ENCODE data around the gene PCNX2. TPM values are rescaled to one million over a fixed set of nuclear protein-coding genes. Genes with fewer than 3 reads are reported as not detected.

Gene PCNX2
- total RNA-seq, 1 experiment from 2014 or later: 50.8 TPM

GRCh38 chr1:233190987-233191386, 104.5 kb downstream of the PCNX2 start:
- Mint-ChIP-seq H3K4me1 (no peaks in the 10 kb centered on the region), H3K9me3 (peaks cover 13% of the 10 kb centered on the region), H3K27me3 (ENCODE audit: low read depth) (no peaks in the 10 kb centered on the region), H3K36me3 (peaks cover 59% of the 10 kb centered on the region), H3K27ac (no peak overlapping the region), H3K4me3 (no peak overlapping the region)
- DNase-seq (ENCODE audit: low spot score) (no peak), ATAC-seq (no peak)
- ChIA-PET CTCF (no interaction called here), POLR2A (no interaction called here)
- no peak for TF ChIP-seq IRF2 (CRISPR knock-in tag; IDR thresholded peaks at IDR 0.05; ENCODE audit: borderline replicate concordance, low read depth)

- ChIA-PET CTCF (no interaction called here), POLR2A (no interaction called here)
- H3K9me3 Mint-ChIP-seq: peaks cover 5% of the 10 kb centered on the region; the same call in 1 of the 2 replicates
- no peak for TF ChIP-seq TP53 (CRISPR knock-in tag; IDR thresholded peaks at IDR 0.05)
- no peak for TF ChIP-seq KAT7 (CRISPR knock-in tag; IDR thresholded peaks at IDR 0.05; ENCODE audit: borderline replicate concordance)
- no peak for TF ChIP-seq ZNF512 (CRISPR knock-in tag; IDR thresholded peaks at IDR 0.05; ENCODE audit: borderline replicate concordance)
- TF ChIP-seq ATF2 (CRISPR knock-in tag; IDR thresholded peaks at IDR 0.05; ENCODE audit: borderline replicate concordance, low read depth): no peak
- TF ChIP-seq NFATC4 (CRISPR knock-in tag; IDR thresholded peaks at IDR 0.05): no peak
- no peak for TF ChIP-seq FOXK1 (CRISPR knock-in tag; IDR thresholded peaks at IDR 0.05)
- TF ChIP-seq ZNF232 (CRISPR knock-in tag; IDR thresholded peaks at IDR 0.05): no peak
- TF ChIP-seq SOX15 (CRISPR knock-in tag; IDR thresholded peaks at IDR 0.05): no peak
- no peak overlapping the region for H3K27ac Mint-ChIP-seq
- H3K4me3 Mint-ChIP-seq: no peak overlapping the region
- DNase-seq (ENCODE audit: low spot score) (no peak), ATAC-seq (no peak)
- peaks cover 48% of the 10 kb centered on the region for H3K36me3 Mint-ChIP-seq
- no peaks in the 10 kb centered on the region for H3K27me3 Mint-ChIP-seq (ENCODE audit: low read depth)
- 0 out of 2 replicates have a peak, but pooled peaks cover 1% of the 10 kb centered on the region for H3K4me1 Mint-ChIP-seq
These were observed 106.0 kb downstream of the PCNX2 start for GRCh38 chr1:233189526-233189925.

GRCh38 chr1:233188061-233188460, 107.5 kb downstream of the PCNX2 start:
- CTCF ChIA-PET: no interaction called here
- DNase-seq (ENCODE audit: low spot score) (no peak), ATAC-seq (peak; percentile 79)
- Mint-ChIP-seq H3K36me3 (peaks cover 48% of the 10 kb centered on the region), H3K4me1 (peaks cover 14% of the 10 kb centered on the region), H3K27me3 (ENCODE audit: low read depth) (no peaks in the 10 kb centered on the region), H3K9me3 (no peaks in the 10 kb centered on the region), H3K27ac (peak overlapping the region; percentile 67; the same call in 1 of the 2 replicates), H3K4me3 (no peak overlapping the region)
- POLR2A ChIA-PET: no interaction called here
- TF ChIP-seq KAT7 (CRISPR knock-in tag; IDR thresholded peaks at IDR 0.05; ENCODE audit: borderline replicate concordance) (no peak), RELA (CRISPR knock-in tag; IDR thresholded peaks at IDR 0.05; ENCODE audit: borderline replicate concordance) (no peak), ZNF396 (CRISPR knock-in tag; IDR thresholded peaks at IDR 0.05; ENCODE audit: borderline replicate concordance) (no peak), ZNF671 (CRISPR knock-in tag; IDR thresholded peaks at IDR 0.05) (no peak), CTCF (IDR thresholded peaks at IDR 0.05) (no peak), RORB (CRISPR knock-in tag; IDR thresholded peaks at IDR 0.05) (no peak), ZNF532 (CRISPR knock-in tag; IDR thresholded peaks at IDR 0.05; ENCODE audit: borderline replicate concordance) (no peak), AR (CRISPR knock-in tag; IDR thresholded peaks at IDR 0.05) (no peak), JAZF1 (CRISPR knock-in tag; IDR thresholded peaks at IDR 0.05) (no peak), ZSCAN18 (CRISPR knock-in tag; IDR thresholded peaks at IDR 0.05) (no peak)

Measured in WTC11 (cell line).